Body of pancreas (tissue), 4 donors: ENCODE results near the gene RER1.

Experiments used
- CTCF ChIP-seq, 7 experiments: fragments of 450-650 bp in 4 of 7; fragments of 200-600 bp in 3 of 7; sonication (generic) in 3 of 7; IDR thresholded peaks; one replicate each; pipeline ENCODE4 v1.5.1; 2016 to 2019; ENCODE audit warnings: antibody characterized with exemption in 7 of 7
- POLR2A ChIP-seq, 3 donors: fragments of 450-650 bp; IDR thresholded peaks; one replicate each; pipeline ENCODE4 v1.6.1; 2016; ENCODE audit warnings: antibody characterized with exemption in 3 of 3, mild to moderate bottlenecking in 2 of 3

- no peak for TF ChIP-seq CTCF (IDR thresholded peaks at IDR 0.05)
- no peak for TF ChIP-seq POLR2A (IDR thresholded peaks at IDR 0.05)
These were observed 46.8 kb upstream of the RER1 start for GRCh38 chr1:2344744-2345296.
